ENCODE data around the gene SDK1. TPM values are rescaled to one million over a fixed set of nuclear protein-coding genes. Genes with fewer than 3 reads are reported as not detected.

Gene SDK1
- total and polyA plus RNA-seq, 10 of the 15 experiments (the other 5 are each of a cell fraction or from before 2014, with no cell fraction given): 0.14 to 0.33 TPM; not detected in 8

GRCh38 chr7:4178416-4178815, 877.4 kb downstream of the SDK1 start (continued):
- TF ChIP-seq CUX1 (IDR thresholded peaks at IDR 0.05; ENCODE audit: insufficient replicate concordance, low read depth, low read length) (no peak), EZH2 (IDR thresholded peaks at IDR 0.05; ENCODE audit: borderline replicate concordance, control insufficient read depth, low read depth, low read length) (no peak), IKZF1 (conservative IDR thresholded peaks at IDR 0.05) (no peak), SREBF1 (IDR thresholded peaks at IDR 0.05; ENCODE audit: low read length) (no peak), NBN (IDR thresholded peaks at IDR 0.05) (no peak)

- Histone ChIP-seq H3K4me3 (no peak overlapping the region), H3K27ac (ENCODE audit: control insufficient read depth, insufficient read depth) (no peak overlapping the region), H2AFZ (ENCODE audit: control insufficient read depth, low read depth, low read length) (no peak overlapping the region), H3K36me3 (ENCODE audit: control insufficient read depth in 2 of 2, insufficient read depth in 2 of 2, low read length in 1 of 2) (no peaks in the 10 kb centered on the region), H4K20me1 (ENCODE audit: control insufficient read depth, insufficient read depth) (no peaks in the 10 kb centered on the region), H3K9me3 (replicated peaks; ENCODE audit: control insufficient read depth, insufficient read depth, low read length) (no peaks in the 10 kb centered on the region; the same call in 2 of the 3 replicates), H3K4me1 (ENCODE audit: control insufficient read depth, insufficient read depth, low read length) (no peaks in the 10 kb centered on the region), H3K27me3 (replicated peaks in 1 of 2; ENCODE audit: control insufficient read depth in 2 of 2, insufficient read depth in 2 of 2, low read length in 1 of 2) (no peaks in the 10 kb centered on the region), H3K79me2 (ENCODE audit: control insufficient read depth, insufficient read depth, low read length) (no peaks in the 10 kb centered on the region), H3K4me2 (ENCODE audit: control insufficient read depth, insufficient read depth) (no peak overlapping the region), H3K9ac (ENCODE audit: control insufficient read depth, insufficient read depth, low read length) (no peak overlapping the region)
- no TSS peak for BruUV-seq (replicated peaks)
- ATAC-seq: no peak
- no peak for FAIRE-seq
- 60% methylated on average over 23 of the region's 23 CpGs for WGBS (ENCODE audit: insufficient coverage, insufficient replicate concordance, low lambda C conversion rate, missing lambda C conversion rate)
- ChIA-PET SMC1A (ENCODE audit: uncharacterized antibody, unreplicated experiment) (no interaction called here), POLR2A (no interaction called here), RAD21 (ENCODE audit: unreplicated experiment) (no interaction called here), CTCF (no interaction called here)
- DNase-seq (ENCODE audit: low read depth, low spot score): no peak
- in situ Hi-C loops (cut with MboI) (no loop called here), intact Hi-C loops (cut with micrococcal nuclease; ENCODE audit: unreplicated experiment) (no loop called here)
- TF ChIP-seq EZH2 (IDR thresholded peaks at IDR 0.05; ENCODE audit: borderline replicate concordance, control insufficient read depth, low read depth, low read length) (no peak), RCOR1 (conservative IDR thresholded peaks at IDR 0.05; ENCODE audit: low read depth, low read length) (no peak), PKNOX1 (IDR thresholded peaks at IDR 0.05) (no peak), GABPA (IDR thresholded peaks at IDR 0.05; ENCODE audit: low read depth) (no peak), RB1 (IDR thresholded peaks at IDR 0.05; ENCODE audit: borderline replicate concordance) (no peak), YY1 (IDR thresholded peaks at IDR 0.05; ENCODE audit: low read depth, low read length) (no peak), ZBTB40 (IDR thresholded peaks at IDR 0.05; ENCODE audit: borderline replicate concordance) (no peak), IKZF1 (conservative IDR thresholded peaks at IDR 0.05) (no peak), STAT1 (conservative IDR thresholded peaks at IDR 0.05) (no peak)
Measured at GRCh38 chr7:4178916-4179687, 878.0 kb downstream of the SDK1 start.

Data from GM12878 (cell line).